A549 (cell line): ENCODE measurements around the gene CMTM5. TPM values are rescaled to one million over a fixed set of nuclear protein-coding genes. Genes with fewer than 3 reads are reported as not detected.

Experiments used
- ATAC-seq, 2 experiments: fragments of 200-7000 bp in 1 of 2; fragments of >200 bp in 1 of 2; cut with Nextera tagmentation in 1 of 2; cut with Tn5 transposase in 1 of 2; 3 replicates each; pipeline versions ENCODE4 v1.8.0 to v1.9.1; 2018 to 2020; ENCODE audit warnings: mild to moderate bottlenecking in 1 of 2, moderate library complexity in 1 of 2
- CTCF ChIA-PET: fragments of 300-600 bp; sonication (Branson Sonifier 250); formaldehyde crosslinking; extraction: SDS; loops from one replicate; lab custom pipeline; 2021; ENCODE audit warnings: antibody characterized with exemption, inconsistent platforms; lab: Yijun Ruan, JAX
- POLR2A ChIA-PET: fragments of 350-600 bp; formaldehyde crosslinking; extraction: SDS; loops from one replicate; lab custom pipeline; 2021; ENCODE audit warnings: antibody characterized with exemption, inconsistent platforms; lab: Yijun Ruan, JAX
- DNase-seq, 2 experiments: peaks; one replicate each; pipeline versions ENCODE4 v3.0.0 to v3.0.0-alpha.2; 2011 to 2016; ENCODE audit warnings: low read depth in 1 of 2, low spot score in 1 of 2
- FAIRE-seq: peaks from 2 replicates; lab custom pipeline; 2011; peaks lifted over from hg19 to GRCh38; lab: Jason Lieb, UNC
- H3K27ac ChIP-seq, 2 experiments: fragments of >200 bp; sonication (Bioruptor Twin); formaldehyde crosslinking; 3 replicates each; pipeline ENCODE4 v1.5.1; 2016 to 2017
- H3K4me1 ChIP-seq: fragments of >200 bp; sonication (Bioruptor Twin); formaldehyde crosslinking; 3 replicates; pipeline ENCODE4 v1.6.1; 2016
- H3K4me2 ChIP-seq: fragments of >200 bp; sonication (Bioruptor Twin); formaldehyde crosslinking; 3 replicates; pipeline ENCODE4 v1.6.1; 2016
- H3K4me3 ChIP-seq: fragments of >200 bp; sonication (Bioruptor Twin); formaldehyde crosslinking; 3 replicates; pipeline ENCODE4 v1.5.1; 2016
- H3K9me3 ChIP-seq: fragments of >200 bp; sonication (Bioruptor Twin); formaldehyde crosslinking; 3 replicates; pipeline ENCODE4 v1.6.1; 2016
- CBX8 ChIP-seq: fragments of 200-600 bp; sonication (generic); IDR thresholded peaks from 2 replicates; pipeline ENCODE4 v1.6.1; 2016
- CEBPB ChIP-seq, 2 experiments: fragments of >200 bp in 1 of 2; sonication (Bioruptor Twin) in 1 of 2; formaldehyde crosslinking in 1 of 2; IDR thresholded peaks; 2 replicates each; pipeline ENCODE4 v1.6.1; 2012 to 2016
- CHD4 ChIP-seq: fragments of 200-600 bp; sonication (generic); IDR thresholded peaks from 2 replicates; pipeline ENCODE4 v1.6.1; 2016; ENCODE audit warnings: antibody characterized with exemption, mild to moderate bottlenecking, borderline replicate concordance
- EHF ChIP-seq: fragments of 250-450 bp; sonication (Bioruptor Pico); IDR thresholded peaks from 2 replicates; pipeline ENCODE4 v1.5.0; 2020; ENCODE audit warnings: mild to moderate bottlenecking
- EP300 ChIP-seq, 2 experiments: fragments of >200 bp; sonication (Bioruptor Twin); formaldehyde crosslinking; IDR thresholded peaks; 2 replicates in 1 of 2; 3 replicates in 1 of 2; pipeline ENCODE4 v1.6.1; 2016 to 2017
- FOSB ChIP-seq: fragments of 250-450 bp; sonication (Bioruptor Pico); IDR thresholded peaks from 2 replicates; pipeline ENCODE4 v1.5.0; 2020; ENCODE audit warnings: mild to moderate bottlenecking, moderate library complexity
- HDAC2 ChIP-seq: fragments of 200-600 bp; sonication (generic); IDR thresholded peaks from 2 replicates; pipeline ENCODE4 v1.6.1; 2016
- HEYL ChIP-seq: fragments of 250-450 bp; sonication (Bioruptor Pico); IDR thresholded peaks from 2 replicates; pipeline ENCODE4 v1.8.0; 2021; ENCODE audit warnings: mild to moderate bottlenecking, moderate library complexity
- JUN ChIP-seq, 2 experiments: fragments of >200 bp; sonication (Bioruptor Twin); formaldehyde crosslinking; IDR thresholded peaks; 2 replicates in 1 of 2; 3 replicates in 1 of 2; pipeline ENCODE4 v1.6.1; 2016 to 2017
- KDM1A ChIP-seq: fragments of 200-600 bp; sonication (generic); IDR thresholded peaks from 2 replicates; pipeline ENCODE4 v1.6.1; 2016; ENCODE audit warnings: low read depth, mild to moderate bottlenecking
- MAFK ChIP-seq: fragments of 450-650 bp; IDR thresholded peaks from 2 replicates; pipeline ENCODE4 v1.6.1; 2014; ENCODE audit not compliant: partially characterized antibody
- MYC ChIP-seq: IDR thresholded peaks from 2 replicates; pipeline ENCODE4 v1.6.1; 2012; ENCODE audit warnings: mild to moderate bottlenecking, inconsistent platforms, low read length, improper control_type of control experiment, borderline replicate concordance
- NPAS2 ChIP-seq: fragments of 250-450 bp; sonication (Bioruptor Pico); IDR thresholded peaks from 2 replicates; pipeline ENCODE4 v1.8.0; 2022; ENCODE audit warnings: mild to moderate bottlenecking, moderate library complexity, borderline replicate concordance
- NR3C1 ChIP-seq: fragments of >200 bp; sonication (Bioruptor Twin); formaldehyde crosslinking; IDR thresholded peaks from 3 replicates; pipeline ENCODE4 v1.6.1; 2017
- PHF8 ChIP-seq: fragments of 200-600 bp; sonication (generic); IDR thresholded peaks from 2 replicates; pipeline ENCODE4 v1.6.1; 2016; ENCODE audit warnings: low read depth, mild to moderate bottlenecking, antibody characterized with exemption, moderate library complexity, borderline replicate concordance
- POLR2AphosphoS2 ChIP-seq: conservative IDR thresholded peaks from 2 replicates; pipeline ENCODE4 v1.6.1; 2012; ENCODE audit warnings: low read length, improper control_type of control experiment, inconsistent platforms
- RAD21 ChIP-seq, 2 experiments: fragments of >200 bp in 1 of 2; sonication (Bioruptor Twin) in 1 of 2; formaldehyde crosslinking in 1 of 2; IDR thresholded peaks in 1 of 2; conservative IDR thresholded peaks in 1 of 2; 2 replicates in 1 of 2; 3 replicates in 1 of 2; pipeline ENCODE4 v1.6.1; 2012 to 2018; ENCODE audit warnings: inconsistent platforms in 1 of 2
- RFX5 ChIP-seq: fragments of 450-650 bp; IDR thresholded peaks from 2 replicates; pipeline ENCODE4 v1.7.1; 2014; ENCODE audit warnings: antibody characterized with exemption, mild to moderate bottlenecking, moderate library complexity
- RNF2 ChIP-seq: fragments of 200-600 bp; sonication (generic); IDR thresholded peaks from 2 replicates; pipeline ENCODE4 v1.6.1; 2016; ENCODE audit warnings: low read depth, mild to moderate bottlenecking, antibody characterized with exemption, moderate library complexity, borderline replicate concordance
- TFCP2L1 ChIP-seq: fragments of 250-450 bp; sonication (Bioruptor Pico); IDR thresholded peaks from 2 replicates; pipeline ENCODE4 v1.5.0; 2021; ENCODE audit warnings: mild to moderate bottlenecking
- ZFP36 ChIP-seq: fragments of 450-650 bp; IDR thresholded peaks from 2 replicates; pipeline ENCODE4 v1.6.1; 2014; ENCODE audit warnings: borderline replicate concordance; ENCODE audit not compliant: partially characterized antibody
- ZNF302 ChIP-seq: fragments of 250-450 bp; sonication (Bioruptor Pico); IDR thresholded peaks from 2 replicates; pipeline ENCODE4 v1.9.0; 2021; ENCODE audit warnings: inconsistent platforms, mild to moderate bottlenecking, moderate library complexity
- WGBS: methylation state at CpG from one replicate; pipeline ENCODE4 v1.1.6; 2017; ENCODE audit errors: missing lambda C conversion rate; 5-methylcytosine and 5-hydroxymethylcytosine counted together
- polyA plus RNA-seq, 4 experiments: library from polyadenylated mRNA; depleted of rRNA in 3 of 4; stranded (reverse); fragments of >200 nt; fragmentation: RNase III in 1 of 4; extraction: RNeasy Plus Mini Kit Qiagen cat#74134 plus additional on column Dnase treatment in 1 of 4; gene quantifications; 2 replicates in 3 of 4; 3 replicates in 1 of 4; pipeline ENCODE4 v1.2.3, GENCODE V29; 2011 to 2017
- TF ChIP-seq, protein P1 (sequence below): fragments of >200 bp; sonication (Bioruptor Twin); formaldehyde crosslinking; IDR thresholded peaks from 3 replicates; pipeline ENCODE4 v1.5.1; 2016
- TF ChIP-seq, protein P2 (sequence below): fragments of 250-450 bp; sonication (Bioruptor Pico); IDR thresholded peaks from 2 replicates; pipeline ENCODE4 v1.5.0; 2020; ENCODE audit warnings: low read depth, mild to moderate bottlenecking, moderate library complexity
- TF ChIP-seq, protein P3 (sequence below): fragments of >200 bp; sonication (Bioruptor Twin); formaldehyde crosslinking; IDR thresholded peaks from 3 replicates; pipeline ENCODE4 v1.6.1; 2016
- TF ChIP-seq, protein P4 (sequence below): fragments of 200-600 bp; sonication (generic); IDR thresholded peaks from 2 replicates; pipeline ENCODE4 v1.6.1; 2016; ENCODE audit warnings: antibody characterized with exemption, mild to moderate bottlenecking, moderate library complexity
- TF ChIP-seq, protein P5 (sequence below): fragments of 250-450 bp; sonication (Bioruptor Pico); IDR thresholded peaks from 2 replicates; pipeline ENCODE4 v1.5.0; 2021; ENCODE audit warnings: mild to moderate bottlenecking, moderate library complexity, borderline replicate concordance

CMTM5 gene
- polyA plus RNA-seq, 2 of the 4 experiments (the other 2 are of a cell fraction): not detected

DNA sequence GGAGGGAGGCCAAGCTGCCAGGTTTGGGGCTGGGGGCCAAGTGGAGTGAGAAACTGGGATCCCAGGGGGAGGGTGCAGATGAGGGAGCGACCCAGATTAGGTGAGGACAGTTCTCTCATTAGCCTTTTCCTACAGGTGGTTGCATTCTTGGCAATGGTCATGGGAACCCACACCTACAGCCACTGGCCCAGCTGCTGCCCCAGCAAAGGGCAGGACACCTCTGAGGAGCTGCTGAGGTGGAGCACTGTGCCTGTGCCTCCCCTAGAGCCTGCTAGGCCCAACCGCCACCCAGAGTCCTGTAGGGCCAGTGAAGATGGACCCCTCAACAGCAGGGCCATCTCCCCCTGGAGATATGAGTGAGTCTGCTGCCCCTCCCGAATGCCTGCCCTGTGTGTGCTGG is 3.8 kb upstream of the CMTM5 start:
- Histone ChIP-seq H3K4me1 (no peaks in the 10 kb centered on the region), H3K27ac (no peak overlapping the region), H3K4me3 (no peak overlapping the region), H3K4me2 (no peak overlapping the region), H3K9me3 (no peaks in the 10 kb centered on the region)
- POLR2A ChIA-PET: no interaction called here
- no peak for TF ChIP-seq TFCP2L1 (CRISPR knock-in tag)
- no peak for TF ChIP-seq KDM1A
- TF ChIP-seq HEYL (CRISPR knock-in tag): no peak
- no peak for TF ChIP-seq CHD4
- no peak for TF ChIP-seq ZFP36
- TF ChIP-seq RAD21 (conservative IDR thresholded peaks at IDR 0.05 in 1 of 2, IDR thresholded peaks at IDR 0.05 in 1 of 2): no peak
- TF ChIP-seq EHF (CRISPR knock-in tag): no peak
- TF ChIP-seq, protein P1, sequence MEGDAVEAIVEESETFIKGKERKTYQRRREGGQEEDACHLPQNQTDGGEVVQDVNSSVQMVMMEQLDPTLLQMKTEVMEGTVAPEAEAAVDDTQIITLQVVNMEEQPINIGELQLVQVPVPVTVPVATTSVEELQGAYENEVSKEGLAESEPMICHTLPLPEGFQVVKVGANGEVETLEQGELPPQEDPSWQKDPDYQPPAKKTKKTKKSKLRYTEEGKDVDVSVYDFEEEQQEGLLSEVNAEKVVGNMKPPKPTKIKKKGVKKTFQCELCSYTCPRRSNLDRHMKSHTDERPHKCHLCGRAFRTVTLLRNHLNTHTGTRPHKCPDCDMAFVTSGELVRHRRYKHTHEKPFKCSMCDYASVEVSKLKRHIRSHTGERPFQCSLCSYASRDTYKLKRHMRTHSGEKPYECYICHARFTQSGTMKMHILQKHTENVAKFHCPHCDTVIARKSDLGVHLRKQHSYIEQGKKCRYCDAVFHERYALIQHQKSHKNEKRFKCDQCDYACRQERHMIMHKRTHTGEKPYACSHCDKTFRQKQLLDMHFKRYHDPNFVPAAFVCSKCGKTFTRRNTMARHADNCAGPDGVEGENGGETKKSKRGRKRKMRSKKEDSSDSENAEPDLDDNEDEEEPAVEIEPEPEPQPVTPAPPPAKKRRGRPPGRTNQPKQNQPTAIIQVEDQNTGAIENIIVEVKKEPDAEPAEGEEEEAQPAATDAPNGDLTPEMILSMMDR: no peak
- TF ChIP-seq, protein P2, sequence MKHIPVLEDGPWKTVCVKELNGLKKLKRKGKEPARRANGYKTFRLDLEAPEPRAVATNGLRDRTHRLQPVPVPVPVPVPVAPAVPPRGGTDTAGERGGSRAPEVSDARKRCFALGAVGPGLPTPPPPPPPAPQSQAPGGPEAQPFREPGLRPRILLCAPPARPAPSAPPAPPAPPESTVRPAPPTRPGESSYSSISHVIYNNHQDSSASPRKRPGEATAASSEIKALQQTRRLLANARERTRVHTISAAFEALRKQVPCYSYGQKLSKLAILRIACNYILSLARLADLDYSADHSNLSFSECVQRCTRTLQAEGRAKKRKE: no peak
- TF ChIP-seq MYC: no peak
- no peak for TF ChIP-seq FOSB
- TF ChIP-seq NR3C1: no peak
- TF ChIP-seq CEBPB (IDR thresholded peaks at IDR 0.05): no peak
- no peak for TF ChIP-seq JUN (IDR thresholded peaks at IDR 0.05)
- TF ChIP-seq, protein P3, sequence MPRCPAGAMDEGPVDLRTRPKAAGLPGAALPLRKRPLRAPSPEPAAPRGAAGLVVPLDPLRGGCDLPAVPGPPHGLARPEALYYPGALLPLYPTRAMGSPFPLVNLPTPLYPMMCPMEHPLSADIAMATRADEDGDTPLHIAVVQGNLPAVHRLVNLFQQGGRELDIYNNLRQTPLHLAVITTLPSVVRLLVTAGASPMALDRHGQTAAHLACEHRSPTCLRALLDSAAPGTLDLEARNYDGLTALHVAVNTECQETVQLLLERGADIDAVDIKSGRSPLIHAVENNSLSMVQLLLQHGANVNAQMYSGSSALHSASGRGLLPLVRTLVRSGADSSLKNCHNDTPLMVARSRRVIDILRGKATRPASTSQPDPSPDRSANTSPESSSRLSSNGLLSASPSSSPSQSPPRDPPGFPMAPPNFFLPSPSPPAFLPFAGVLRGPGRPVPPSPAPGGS: no peak
- TF ChIP-seq PHF8: no peak
- TF ChIP-seq RFX5: no peak
- no peak for TF ChIP-seq NPAS2 (CRISPR knock-in tag)
- TF ChIP-seq HDAC2: no peak
- no peak for ATAC-seq
- DNase-seq: no peak
- no peak for FAIRE-seq
- 41% methylated on average over 3 of the region's 3 CpGs for WGBS
- CTCF ChIA-PET: interaction anchor here (7.3 to 7.9 kb wide), 2 partner anchors 11 to 13 kb away, joined by 30 to 80 read pairs; no protein-coding TSS in a partner anchor

DNA sequence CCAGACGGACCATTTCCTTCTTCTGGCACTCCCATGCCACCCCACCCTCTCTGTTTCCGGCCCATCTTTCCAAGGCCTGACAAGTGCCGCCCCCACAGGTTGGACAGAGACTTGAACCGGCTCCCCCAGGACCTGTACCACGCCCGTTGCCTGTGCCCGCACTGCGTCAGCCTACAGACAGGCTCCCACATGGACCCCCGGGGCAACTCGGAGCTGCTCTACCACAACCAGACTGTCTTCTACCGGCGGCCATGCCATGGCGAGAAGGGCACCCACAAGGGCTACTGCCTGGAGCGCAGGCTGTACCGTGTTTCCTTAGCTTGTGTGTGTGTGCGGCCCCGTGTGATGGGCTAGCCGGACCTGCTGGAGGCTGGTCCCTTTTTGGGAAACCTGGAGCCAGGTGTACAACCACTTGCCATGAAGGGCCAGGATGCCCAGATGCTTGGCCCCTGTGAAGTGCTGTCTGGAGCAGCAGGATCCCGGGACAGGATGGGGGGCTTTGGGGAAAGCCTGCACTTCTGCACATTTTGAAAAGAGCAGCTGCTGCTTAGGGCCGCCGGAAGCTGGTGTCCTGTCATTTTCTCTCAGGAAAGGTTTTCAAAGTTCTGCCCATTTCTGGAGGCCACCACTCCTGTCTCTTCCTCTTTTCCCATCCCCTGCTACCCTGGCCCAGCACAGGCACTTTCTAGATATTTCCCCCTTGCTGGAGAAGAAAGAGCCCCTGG is 1.2 kb upstream of the CMTM5 start:
- ChIA-PET POLR2A (no interaction called here), CTCF (interaction anchor here (1.5 to 11.1 kb wide), 6 partner anchors 8 to 67 kb away, joined by 4 to 186 read pairs (median 71); no protein-coding TSS in a partner anchor)
- Histone ChIP-seq H3K4me2 (no peak overlapping the region), H3K9me3 (no peaks in the 10 kb centered on the region), H3K4me3 (no peak overlapping the region), H3K4me1 (no peaks in the 10 kb centered on the region), H3K27ac (no peak overlapping the region)
- TF ChIP-seq CBX8 (no peak), MAFK (no peak), EP300 (IDR thresholded peaks at IDR 0.05) (no peak), POLR2AphosphoS2 (no peak), NR3C1 (no peak), ZNF302 (CRISPR knock-in tag) (no peak), RNF2 (no peak), CHD4 (no peak), RFX5 (no peak)
- TF ChIP-seq, protein P4, sequence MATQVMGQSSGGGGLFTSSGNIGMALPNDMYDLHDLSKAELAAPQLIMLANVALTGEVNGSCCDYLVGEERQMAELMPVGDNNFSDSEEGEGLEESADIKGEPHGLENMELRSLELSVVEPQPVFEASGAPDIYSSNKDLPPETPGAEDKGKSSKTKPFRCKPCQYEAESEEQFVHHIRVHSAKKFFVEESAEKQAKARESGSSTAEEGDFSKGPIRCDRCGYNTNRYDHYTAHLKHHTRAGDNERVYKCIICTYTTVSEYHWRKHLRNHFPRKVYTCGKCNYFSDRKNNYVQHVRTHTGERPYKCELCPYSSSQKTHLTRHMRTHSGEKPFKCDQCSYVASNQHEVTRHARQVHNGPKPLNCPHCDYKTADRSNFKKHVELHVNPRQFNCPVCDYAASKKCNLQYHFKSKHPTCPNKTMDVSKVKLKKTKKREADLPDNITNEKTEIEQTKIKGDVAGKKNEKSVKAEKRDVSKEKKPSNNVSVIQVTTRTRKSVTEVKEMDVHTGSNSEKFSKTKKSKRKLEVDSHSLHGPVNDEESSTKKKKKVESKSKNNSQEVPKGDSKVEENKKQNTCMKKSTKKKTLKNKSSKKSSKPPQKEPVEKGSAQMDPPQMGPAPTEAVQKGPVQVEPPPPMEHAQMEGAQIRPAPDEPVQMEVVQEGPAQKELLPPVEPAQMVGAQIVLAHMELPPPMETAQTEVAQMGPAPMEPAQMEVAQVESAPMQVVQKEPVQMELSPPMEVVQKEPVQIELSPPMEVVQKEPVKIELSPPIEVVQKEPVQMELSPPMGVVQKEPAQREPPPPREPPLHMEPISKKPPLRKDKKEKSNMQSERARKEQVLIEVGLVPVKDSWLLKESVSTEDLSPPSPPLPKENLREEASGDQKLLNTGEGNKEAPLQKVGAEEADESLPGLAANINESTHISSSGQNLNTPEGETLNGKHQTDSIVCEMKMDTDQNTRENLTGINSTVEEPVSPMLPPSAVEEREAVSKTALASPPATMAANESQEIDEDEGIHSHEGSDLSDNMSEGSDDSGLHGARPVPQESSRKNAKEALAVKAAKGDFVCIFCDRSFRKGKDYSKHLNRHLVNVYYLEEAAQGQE: no peak
- TF ChIP-seq, protein P5, sequence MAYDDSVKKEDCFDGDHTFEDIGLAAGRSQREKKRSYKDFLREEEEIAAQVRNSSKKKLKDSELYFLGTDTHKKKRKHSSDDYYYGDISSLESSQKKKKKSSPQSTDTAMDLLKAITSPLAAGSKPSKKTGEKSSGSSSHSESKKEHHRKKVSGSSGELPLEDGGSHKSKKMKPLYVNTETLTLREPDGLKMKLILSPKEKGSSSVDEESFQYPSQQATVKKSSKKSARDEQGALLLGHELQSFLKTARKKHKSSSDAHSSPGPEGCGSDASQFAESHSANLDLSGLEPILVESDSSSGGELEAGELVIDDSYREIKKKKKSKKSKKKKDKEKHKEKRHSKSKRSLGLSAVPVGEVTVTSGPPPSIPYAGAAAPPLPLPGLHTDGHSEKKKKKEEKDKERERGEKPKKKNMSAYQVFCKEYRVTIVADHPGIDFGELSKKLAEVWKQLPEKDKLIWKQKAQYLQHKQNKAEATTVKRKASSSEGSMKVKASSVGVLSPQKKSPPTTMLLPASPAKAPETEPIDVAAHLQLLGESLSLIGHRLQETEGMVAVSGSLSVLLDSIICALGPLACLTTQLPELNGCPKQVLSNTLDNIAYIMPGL: no peak
- no peak for ATAC-seq
- no peak for DNase-seq
- no peak for FAIRE-seq
- WGBS: 80% methylated on average over 16 of the region's 21 CpGs
